NCI-H748 (cell line): ENCODE data around the gene ADIPOR2.
"Not testable (repeated sequence)": the region's sequence is repeated elsewhere in the genome, so short reads cannot be mapped to it uniquely, and the experiment has no call there.

Experiments
- DNase-seq: peaks from one replicate; lab custom pipeline; 2025; ENCODE audit not compliant: unreplicated experiment; lab: John Stamatoyannopoulos, UW

The ADIPOR2 gene

DNA sequence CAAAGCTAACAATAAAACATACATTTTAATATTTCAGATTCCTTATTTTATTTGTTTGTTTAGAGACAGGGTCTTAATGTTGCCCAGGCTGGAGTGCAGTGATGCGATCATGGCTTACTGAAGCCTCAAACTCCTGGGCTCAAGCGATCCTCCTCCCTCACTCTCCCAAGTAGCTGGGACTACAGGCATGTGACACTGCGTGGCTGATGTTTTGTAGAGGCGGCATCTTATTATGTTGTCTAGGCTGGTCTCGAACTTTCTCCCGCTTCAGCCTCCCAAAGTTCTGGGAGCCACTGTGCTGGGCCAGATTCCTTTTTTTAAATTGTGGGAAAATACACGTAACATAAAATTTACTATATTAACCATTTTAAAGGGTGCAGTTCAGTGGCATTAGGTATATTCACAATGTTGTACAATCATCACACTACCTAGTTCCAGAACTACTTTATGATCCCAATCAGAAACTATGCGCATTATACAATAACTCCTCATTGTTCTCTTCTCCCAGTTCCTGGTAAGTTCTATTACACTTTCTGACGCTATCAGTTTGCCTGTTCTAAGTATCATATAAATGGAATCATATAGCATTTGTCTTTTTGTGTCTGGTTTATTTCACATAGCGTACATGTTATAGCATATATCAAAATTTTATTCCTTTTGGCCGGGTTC, 40.3 kb downstream of the ADIPOR2 start:
- DNase-seq = peak; percentile 1

GRCh38 chr12:1731688-1732078, 40.8 kb downstream of the ADIPOR2 start:
- not testable (repeated sequence) for DNase-seq

- DNase-seq = no peak
Measured at GRCh38 chr12:1732914-1733313, 42.0 kb downstream of the ADIPOR2 start.

GRCh38 chr12:1733712-1734111, 42.8 kb downstream of the ADIPOR2 start:
- DNase-seq = not testable (repeated sequence)

DNA sequence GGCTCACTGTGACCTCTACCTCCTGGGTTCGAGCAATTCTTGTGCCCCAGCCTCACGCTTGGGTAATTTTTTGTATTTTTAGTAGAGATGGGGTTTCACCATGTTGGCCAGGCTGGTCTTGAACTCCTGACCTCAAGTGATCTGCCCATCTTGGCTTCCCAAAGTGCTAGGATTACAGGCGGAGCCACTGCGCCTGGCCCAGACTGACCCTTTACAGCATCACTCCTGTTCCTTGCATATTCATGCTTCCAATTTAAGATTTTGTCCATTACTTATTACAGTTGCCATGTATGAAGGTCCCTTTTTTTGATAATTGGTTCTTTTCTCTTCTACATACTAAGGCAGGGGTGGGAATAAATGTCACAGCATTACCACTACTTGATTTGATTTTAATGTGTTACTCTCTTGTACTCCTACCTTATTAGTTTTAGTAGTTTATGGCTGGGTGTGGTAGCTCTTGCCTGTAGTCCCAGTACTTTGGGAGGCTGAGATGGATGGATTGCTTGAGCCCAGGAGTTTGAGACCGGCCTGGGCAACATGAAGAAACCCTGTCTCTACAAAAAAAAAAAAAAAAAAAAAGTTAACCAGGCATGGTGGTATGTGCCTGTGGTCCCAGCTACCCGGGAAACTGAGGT, 46.9 kb downstream of the ADIPOR2 start:
- DNase-seq = no peak

- DNase-seq = no peak
Measured at GRCh38 chr12:1738446-1738845, 47.6 kb downstream of the ADIPOR2 start.

GRCh38 chr12:1739368-1739767, 48.5 kb downstream of the ADIPOR2 start:
- DNase-seq = no peak

GRCh38 chr12:1740161-1740948, 49.5 kb downstream of the ADIPOR2 start:
- peak; percentile 16 for DNase-seq

DNA sequence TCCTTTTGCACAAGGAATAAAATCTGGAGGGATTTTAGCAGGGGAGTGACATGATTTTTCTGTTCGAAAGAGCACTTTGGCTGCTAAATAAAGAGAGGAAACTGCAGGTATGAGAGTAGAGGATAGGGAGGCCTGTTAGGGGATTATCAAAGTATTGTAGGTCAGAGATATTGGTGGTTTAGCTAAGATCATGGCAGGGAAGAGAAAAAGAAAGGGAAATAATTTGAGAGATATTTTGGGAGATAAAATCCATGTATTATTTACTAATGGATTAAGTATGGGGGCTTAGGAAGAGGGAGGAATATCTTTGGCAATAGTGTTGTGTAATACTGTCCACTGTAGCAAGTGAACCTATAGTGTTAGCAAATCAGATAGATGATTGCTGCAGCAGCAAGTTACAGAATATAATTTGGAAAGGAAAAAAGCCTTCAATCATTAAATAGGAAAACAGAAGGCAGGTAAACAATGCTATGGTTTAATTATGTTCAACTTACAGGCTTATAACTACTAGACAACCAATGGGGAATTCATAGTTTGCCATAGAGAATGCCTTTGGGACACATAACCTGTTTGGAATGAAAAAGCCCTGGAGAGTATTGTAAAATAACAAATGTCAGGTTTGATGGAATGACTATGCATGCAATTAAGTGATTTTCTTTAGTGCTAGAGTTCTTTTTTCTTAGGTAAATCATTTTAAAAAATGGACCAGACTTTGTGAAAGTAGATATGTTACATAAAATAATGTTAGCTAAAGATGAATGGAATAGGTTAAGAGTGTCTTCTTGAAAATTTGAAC, 50.5 kb downstream of the ADIPOR2 start:
- DNase-seq = no peak

- no peak for DNase-seq
Measured at GRCh38 chr12:1744932-1745331, 54.1 kb downstream of the ADIPOR2 start.

DNA sequence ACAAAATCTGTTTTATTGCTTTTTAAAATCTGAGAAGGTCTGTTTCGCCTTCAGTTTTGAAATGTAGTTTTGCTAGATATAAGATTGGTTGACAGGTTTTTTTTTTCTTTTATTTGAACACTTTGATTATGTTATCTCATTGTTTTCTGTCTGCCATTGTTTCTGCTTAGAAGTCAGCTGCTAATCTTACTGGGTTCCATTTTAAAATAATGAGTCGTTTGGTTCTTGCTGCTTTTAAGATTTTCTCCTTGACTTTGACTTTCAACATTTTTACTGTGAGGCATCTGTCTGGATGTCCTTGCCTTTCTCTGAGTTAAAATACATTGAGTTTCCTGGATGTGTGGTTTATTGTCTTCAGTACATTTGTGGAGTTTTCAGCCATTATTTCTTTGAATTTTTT, 56.7 kb downstream of the ADIPOR2 start:
- DNase-seq = no peak

DNA sequence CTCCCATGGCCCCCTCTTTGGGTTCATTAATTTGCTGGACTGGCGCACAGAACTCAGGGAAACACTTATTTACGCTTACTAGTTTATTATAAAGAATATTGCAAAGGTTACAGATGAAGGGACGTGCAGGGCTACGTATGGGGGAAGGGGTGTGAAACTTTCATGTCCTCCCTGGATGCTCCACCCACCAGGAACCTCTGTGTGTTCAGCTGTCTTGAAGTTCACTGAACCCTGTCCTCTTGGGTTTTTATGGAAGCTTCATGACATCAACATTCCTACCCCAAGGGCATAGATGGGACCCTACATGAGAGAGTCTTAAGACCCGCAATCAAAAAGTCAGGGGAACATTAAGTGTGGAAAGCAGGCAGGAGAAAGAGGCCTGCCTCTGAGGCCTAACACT, 58.1 kb downstream of the ADIPOR2 start:
- no peak for DNase-seq

DNA sequence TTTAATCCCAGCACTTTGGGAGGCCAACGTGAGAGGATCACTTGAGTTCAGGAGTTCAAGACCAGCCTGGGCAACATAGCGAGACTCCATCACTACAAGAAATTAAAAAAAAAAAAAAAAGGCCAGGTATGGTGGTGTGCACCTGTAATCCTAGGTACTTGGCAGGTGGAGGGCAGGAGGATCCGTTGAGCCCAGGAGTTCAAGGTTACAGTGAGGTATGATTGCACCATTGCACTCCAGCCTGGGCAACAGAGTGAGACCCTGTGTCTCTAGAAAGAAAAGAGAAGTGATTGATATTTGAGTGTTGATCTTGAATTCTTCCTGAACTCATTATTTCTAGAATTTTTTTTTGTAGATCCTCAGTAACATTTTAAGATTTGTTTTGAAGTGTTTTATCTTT, 59.4 kb downstream of the ADIPOR2 start:
- no peak for DNase-seq

DNA sequence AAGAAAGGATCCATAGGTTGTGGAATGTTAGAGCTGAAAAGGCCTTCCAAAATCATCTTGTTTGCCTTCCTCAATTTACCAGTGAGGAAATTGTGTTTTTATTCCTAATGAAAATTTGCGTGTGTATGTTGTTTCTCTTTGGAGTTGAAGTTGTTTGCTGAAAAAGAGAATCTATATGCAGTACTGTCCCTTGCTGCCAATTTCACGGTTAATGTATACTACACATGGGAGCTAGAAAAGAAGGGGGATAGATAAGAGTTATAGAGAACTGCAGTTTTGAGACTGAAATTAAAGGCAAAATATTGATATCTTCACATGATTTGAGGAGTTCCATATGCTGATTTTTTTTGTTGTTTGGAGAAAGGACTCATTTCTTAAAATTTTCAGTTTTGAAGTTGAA, 67.5 kb downstream of the ADIPOR2 start:
- DNase-seq = no peak

DNA sequence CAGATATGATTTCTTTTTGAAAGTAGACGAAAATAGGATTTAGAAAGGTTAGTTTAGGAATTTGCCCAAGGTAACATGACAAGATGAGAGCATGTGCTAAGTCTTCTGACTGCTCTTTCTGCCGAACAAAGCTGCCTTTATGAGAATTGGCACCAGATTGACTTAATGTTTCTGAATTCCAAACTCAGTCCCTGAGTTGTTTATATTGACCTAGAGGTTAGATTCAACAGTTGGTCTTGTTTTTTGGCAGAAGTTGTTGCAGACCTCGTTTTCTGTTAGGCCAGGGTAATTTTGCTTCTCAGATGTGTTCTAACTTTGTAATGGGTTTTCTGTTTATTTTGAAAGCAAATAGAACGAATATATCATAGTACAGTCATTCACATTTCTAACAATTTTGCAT, 68.0 kb downstream of the ADIPOR2 start:
- DNase-seq = no peak

GRCh38 chr12:1760566-1761382, 69.9 kb downstream of the ADIPOR2 start:
- no peak for DNase-seq

- no peak for DNase-seq
Measured at GRCh38 chr12:1761857-1762256, 71.0 kb downstream of the ADIPOR2 start.

DNA sequence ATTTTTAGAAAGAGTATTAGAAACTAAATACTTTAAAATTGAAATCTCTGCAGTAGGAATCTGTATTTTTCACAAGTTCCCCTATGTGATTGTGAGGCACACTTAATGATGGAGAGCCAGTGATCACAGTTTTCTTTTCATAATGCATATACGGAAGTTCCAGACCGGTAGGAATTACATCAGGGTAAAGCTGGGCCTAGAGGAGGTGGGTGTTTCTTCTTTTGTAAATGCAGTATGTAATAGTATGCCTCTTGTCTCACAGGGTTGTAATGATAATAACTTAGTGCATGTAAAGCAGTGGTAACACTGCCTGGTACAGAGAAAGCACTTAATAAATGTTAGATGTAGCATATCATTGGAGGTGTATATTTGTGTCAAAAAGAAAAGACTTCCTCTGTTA, 72.3 kb downstream of the ADIPOR2 start:
- DNase-seq = no peak

DNA sequence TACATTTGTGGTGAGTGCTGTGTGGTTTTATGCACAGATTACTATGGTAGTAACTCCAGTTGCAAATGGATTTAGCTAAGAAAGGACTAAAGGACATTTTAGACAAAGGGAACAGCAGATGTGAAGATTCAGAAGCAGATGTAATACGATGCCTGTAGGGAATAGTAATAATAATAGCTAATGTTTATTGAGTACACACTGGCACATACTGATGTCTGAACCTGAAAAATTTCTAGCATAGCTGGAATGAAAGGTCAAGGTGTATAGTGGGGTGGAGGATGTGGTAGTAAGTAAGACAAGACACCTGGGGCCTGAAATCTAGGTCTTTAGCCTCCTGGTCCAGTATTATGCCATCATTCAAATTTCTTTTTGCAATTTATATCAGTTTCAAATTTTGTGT, 75.2 kb downstream of the ADIPOR2 start:
- no peak for DNase-seq

DNA sequence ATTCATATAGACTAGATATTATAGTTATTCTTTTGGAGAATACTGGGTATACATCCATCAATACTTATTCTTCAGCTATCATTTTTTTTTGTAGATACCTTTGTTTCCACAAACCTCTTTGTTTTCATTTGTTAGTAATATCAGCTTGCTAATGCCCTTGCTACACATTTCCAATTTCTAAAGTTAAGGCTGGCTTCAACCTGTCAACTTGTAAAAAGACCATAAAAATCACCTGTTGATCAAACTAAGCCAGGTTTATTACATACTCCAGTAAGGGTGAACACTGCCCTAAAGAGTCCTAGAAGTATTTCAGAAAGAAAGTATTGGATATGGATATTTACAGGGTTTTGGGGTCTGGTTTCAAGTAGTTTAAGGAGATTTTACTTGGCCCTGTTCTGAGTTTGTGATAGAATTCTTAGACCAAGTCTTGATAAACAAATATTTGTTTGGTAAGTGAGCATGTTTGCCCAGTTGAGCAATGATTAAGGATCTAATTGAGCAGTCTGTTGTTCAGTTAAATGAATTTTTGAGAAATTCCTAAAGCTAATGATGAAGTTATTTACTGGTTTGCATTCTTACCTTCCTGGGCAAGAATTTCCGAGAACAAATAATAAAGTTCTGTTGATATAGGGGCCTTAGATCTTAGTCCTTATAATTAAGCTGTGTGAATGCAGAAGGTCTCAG, 76.7 kb downstream of the ADIPOR2 start:
- DNase-seq = no peak
